Natural killer cell (primary cell): ENCODE data around the gene ARMC3. TPM values are rescaled to one million over a fixed set of nuclear protein-coding genes. Genes with fewer than 3 reads are reported as not detected.

Experiments used
- ATAC-seq, 3 donors: fragments of 150-1000 bp in 2 of 3; fragments of 200-7000 bp in 1 of 3; cut with Tn5 transposase; 1 replicate in 1 of 3; 2 replicates in 2 of 3; pipeline ENCODE4 v1.10.0; 2021; ENCODE audit warnings: mild to moderate bottlenecking in 2 of 3, moderate library complexity in 2 of 3
- DNase-seq, 2 donors: peaks; one replicate each; pipeline versions ENCODE4 v3.0.0 to v3.0.0-alpha.2; 2013 to 2021; ENCODE audit warnings: mixed read lengths in 1 of 2
- H3K27ac ChIP-seq: one replicate; pipeline ENCODE4 v1.5.1; 2013; ENCODE audit warnings: mild to moderate bottlenecking, low read length
- H3K27me3 ChIP-seq: one replicate; pipeline ENCODE4 v1.6.1; 2013; ENCODE audit warnings: low read length; ENCODE audit not compliant: control insufficient read depth, insufficient read depth
- H3K36me3 ChIP-seq: one replicate; pipeline ENCODE4 v1.6.1; 2013; ENCODE audit warnings: low read length; ENCODE audit not compliant: control insufficient read depth, insufficient read depth
- H3K4me1 ChIP-seq: one replicate; pipeline ENCODE4 v1.6.1; 2013; ENCODE audit warnings: low read length; ENCODE audit not compliant: control insufficient read depth, insufficient read depth
- H3K4me3 ChIP-seq: one replicate; pipeline ENCODE4 v1.5.1; 2013; ENCODE audit warnings: low read length
- H3K9me3 ChIP-seq: one replicate; pipeline ENCODE4 v1.6.1; 2013; ENCODE audit warnings: low read length; ENCODE audit not compliant: control insufficient read depth, insufficient read depth
- H3K27ac Mint-ChIP-seq, 2 donors: one replicate each; pipeline ENCODE4 v1.8.0; 2022; ENCODE audit warnings: mild to moderate bottlenecking in 2 of 2, mixed read lengths in 2 of 2, moderate library complexity in 1 of 2
- H3K27me3 Mint-ChIP-seq, 2 donors: one replicate each; pipeline ENCODE4 v1.8.0; 2022; ENCODE audit warnings: low read depth in 2 of 2, mixed read lengths in 2 of 2
- H3K36me3 Mint-ChIP-seq: one replicate; pipeline ENCODE4 v1.8.0; 2022; ENCODE audit warnings: mixed read lengths
- H3K4me1 Mint-ChIP-seq, 2 donors: one replicate each; pipeline ENCODE4 v1.8.0; 2022; ENCODE audit warnings: mixed read lengths in 2 of 2
- H3K4me3 Mint-ChIP-seq: one replicate; pipeline ENCODE4 v1.8.0; 2022; ENCODE audit warnings: mild to moderate bottlenecking, moderate library complexity, mixed read lengths
- H3K9me3 Mint-ChIP-seq, 2 donors: one replicate each; pipeline ENCODE4 v1.8.0; 2022; ENCODE audit warnings: mixed read lengths in 2 of 2
- CTCF ChIP-seq: fragments of 200-600 bp; IDR thresholded peaks from one replicate; pipeline ENCODE4 v1.8.0; 2022; ENCODE audit warnings: antibody characterized with exemption
- WGBS: methylation state at CpG from one replicate; pipeline ENCODE4 v1.1.7; 2013; ENCODE audit warnings: missing lambda C conversion rate; ENCODE audit not compliant: insufficient coverage; 5-methylcytosine and 5-hydroxymethylcytosine counted together
- intact Hi-C: fragments of 100-400 bp; cut with micrococcal nuclease; formaldehyde crosslinking; loops from one replicate; pipeline ENCODE4 v1.14.2; 2022
- total RNA-seq, 4 donors: library from RNA; stranded (reverse); fragments of 120-200 nt in 1 of 4; gene quantifications; one replicate each; pipeline versions ENCODE4 v1.2.3 to v1.2.4, GENCODE V29; 2013 to 2022

Gene ARMC3
- total RNA-seq, 3 donors from 2014 or later (not counting 1 experiment from before 2014, with no cell fraction given), result 0.65 to 0.68 TPM; not detected in 1

- Mint-ChIP-seq H3K4me1 (no peaks in the 10 kb centered on the region), H3K4me3 (no peak overlapping the region), H3K27ac (no peak overlapping the region), H3K9me3 (no peaks in the 10 kb centered on the region), H3K27me3 (peaks cover 32 to 59% of the 10 kb centered on the region in 2 donors), H3K36me3 (no peaks in the 10 kb centered on the region)
- no peak overlapping the region for H3K27ac ChIP-seq
- whole genome bisulfite sequencing, result 86% methylated on average over 9 of the region's 10 CpGs
- no peak overlapping the region for H3K4me3 ChIP-seq
- no peaks in the 10 kb centered on the region for H3K36me3 ChIP-seq
- H3K27me3 ChIP-seq, result peaks cover 9% of the 10 kb centered on the region
- H3K9me3 ChIP-seq, result no peaks in the 10 kb centered on the region
- TF ChIP-seq CTCF, result no peak
- ATAC-seq, result no peak
- H3K4me1 ChIP-seq, result no peaks in the 10 kb centered on the region
- no peak for DNase-seq
- intact Hi-C loops, result no loop called here
These were observed 109.3 kb downstream of the ARMC3 start for GRCh38 chr10:23037152-23037551.

GRCh38 chr10:23037561-23037960, 109.7 kb downstream of the ARMC3 start:
- intact Hi-C loops, result no loop called here
- no peaks in the 10 kb centered on the region for H3K36me3 ChIP-seq

GRCh38 chr10:23038172-23038571, 110.3 kb downstream of the ARMC3 start:
- Mint-ChIP-seq H3K36me3 (no peaks in the 10 kb centered on the region), H3K4me3 (no peak overlapping the region), H3K27ac (no peak overlapping the region), H3K9me3 (no peaks in the 10 kb centered on the region), H3K27me3 (peaks cover 31 to 67% of the 10 kb centered on the region in 2 donors), H3K4me1 (no peaks in the 10 kb centered on the region)
- no peak for TF ChIP-seq CTCF
- DNase-seq (no peak), ATAC-seq (no peak)
- intact Hi-C loops, result no loop called here
- 88% methylated on average over 2 of the region's 5 CpGs for WGBS
- H3K27me3 ChIP-seq, result peaks cover 11% of the 10 kb centered on the region
- H3K9me3 ChIP-seq, result no peaks in the 10 kb centered on the region
- no peak overlapping the region for H3K27ac ChIP-seq
- H3K36me3 ChIP-seq, result no peaks in the 10 kb centered on the region
- H3K4me3 ChIP-seq, result no peak overlapping the region
- no peaks in the 10 kb centered on the region for H3K4me1 ChIP-seq

More at GRCh38 chr10:23037561-23037960, 109.7 kb downstream of the ARMC3 start:
- Histone ChIP-seq H3K4me1 (no peaks in the 10 kb centered on the region), H3K27me3 (peaks cover 9% of the 10 kb centered on the region), H3K9me3 (no peaks in the 10 kb centered on the region), H3K4me3 (no peak overlapping the region), H3K27ac (no peak overlapping the region)
- DNase-seq, result no peak
- Mint-ChIP-seq H3K9me3 (no peaks in the 10 kb centered on the region), H3K36me3 (no peaks in the 10 kb centered on the region), H3K4me1 (no peaks in the 10 kb centered on the region), H3K4me3 (no peak overlapping the region), H3K27ac (no peak overlapping the region), H3K27me3 (peaks cover 32 to 63% of the 10 kb centered on the region in 2 donors)
- no peak for TF ChIP-seq CTCF
- no peak for ATAC-seq
- WGBS, result 87% methylated on average over 4 of the region's 4 CpGs

- Histone ChIP-seq H3K27me3 (peaks cover 7% of the 10 kb centered on the region), H3K4me1 (no peaks in the 10 kb centered on the region), H3K9me3 (no peaks in the 10 kb centered on the region), H3K27ac (no peak overlapping the region), H3K4me3 (no peak overlapping the region), H3K36me3 (no peaks in the 10 kb centered on the region)
- no peak overlapping the region for H3K27ac Mint-ChIP-seq
- no peaks in the 10 kb centered on the region for H3K9me3 Mint-ChIP-seq
- no peak overlapping the region for H3K4me3 Mint-ChIP-seq
- no peak for TF ChIP-seq CTCF
- intact Hi-C loops, result no loop called here
- DNase-seq (no peak), ATAC-seq (no peak)
- H3K4me1 Mint-ChIP-seq, result no peaks in the 10 kb centered on the region
- no peaks in the 10 kb centered on the region for H3K36me3 Mint-ChIP-seq
- 72% methylated on average over 2 of the region's 2 CpGs for WGBS
- peaks cover 22 to 56% of the 10 kb centered on the region in 2 donors for H3K27me3 Mint-ChIP-seq
These were observed 112.1 kb downstream of the ARMC3 start for GRCh38 chr10:23040002-23040401.
